A673 (cell line): Measurements from ENCODE around the gene TREML2. TPM values are rescaled to one million over a fixed set of nuclear protein-coding genes. Genes with fewer than 3 reads are reported as not detected.
"Not testable (repeated sequence)": the region's sequence is repeated elsewhere in the genome, so short reads cannot be mapped to it uniquely, and the experiment has no call there.

Source experiments
- Bru-seq: library from RNA; stranded (reverse); fragments of 400-500 nt; gene quantifications from one replicate; lab custom pipeline; 2021; lab: Mats Ljungman, UMichigan
- BruChase-seq, 2 experiments: library from RNA; stranded (reverse); fragments of 400-500 nt; gene quantifications; one replicate each; lab custom pipeline; 2021; lab: Mats Ljungman, UMichigan
- BruUV-seq: library from RNA; stranded (reverse); fragments of 400-500 nt; replicated peaks from 2 replicates; lab custom pipeline; 2021; lab: Mats Ljungman, UMichigan
- CTCF ChIA-PET: fragments of 300-600 bp; sonication (Branson Sonifier 250); formaldehyde crosslinking; loops from one replicate; lab custom pipeline; 2022; ENCODE audit warnings: antibody characterized with exemption; lab: Charles Lee
- POLR2A ChIA-PET: fragments of 300-600 bp; sonication (Branson Sonifier 250); formaldehyde crosslinking; loops from one replicate; lab custom pipeline; 2022; ENCODE audit warnings: antibody characterized with exemption; ENCODE audit not compliant: low non-redundant PET; lab: Charles Lee
- DNase-seq: peaks from one replicate; pipeline ENCODE4 v3.0.0-alpha.2; 2015; ENCODE audit warnings: low spot score
- H3K27ac ChIP-seq: fragments of 200-600 bp; sonication (generic); 2 replicates; pipeline ENCODE4 v1.5.1; 2016; ENCODE audit warnings: mixed run types, low read depth, mild to moderate bottlenecking, mixed read lengths, antibody characterized with exemption, low read length; ENCODE audit not compliant: poor library complexity, severe bottlenecking
- H3K27me3 ChIP-seq: fragments of 200-600 bp; sonication (generic); replicated peaks from 2 replicates; pipeline ENCODE4 v1.6.1; 2017; ENCODE audit warnings: mixed run types, low read depth, mild to moderate bottlenecking, mixed read lengths, antibody characterized with exemption, low read length; ENCODE audit not compliant: insufficient read depth, poor library complexity
- H3K36me3 ChIP-seq: fragments of 200-600 bp; sonication (generic); 2 replicates; pipeline ENCODE4 v1.6.1; 2016; ENCODE audit warnings: mixed run types, mild to moderate bottlenecking, mixed read lengths, antibody characterized with exemption, low read length; ENCODE audit not compliant: insufficient read depth, poor library complexity, severe bottlenecking
- H3K4me1 ChIP-seq: fragments of 200-600 bp; sonication (generic); 2 replicates; pipeline ENCODE4 v1.6.1; 2017; ENCODE audit warnings: mixed run types, mild to moderate bottlenecking, mixed read lengths, antibody characterized with exemption, low read length; ENCODE audit not compliant: insufficient read depth, poor library complexity, severe bottlenecking
- H3K4me3 ChIP-seq: fragments of 200-600 bp; sonication (generic); 2 replicates; pipeline ENCODE4 v1.5.1; 2016; ENCODE audit warnings: low read depth, mixed run types, mild to moderate bottlenecking, mixed read lengths, low read length; ENCODE audit not compliant: poor library complexity, severe bottlenecking
- H3K9me3 ChIP-seq: fragments of 200-600 bp; sonication (generic); 2 replicates; pipeline ENCODE4 v1.6.1; 2016; ENCODE audit warnings: mixed run types, low read depth, mild to moderate bottlenecking, mixed read lengths, antibody characterized with exemption, low read length; ENCODE audit not compliant: poor library complexity, severe bottlenecking
- CTCF ChIP-seq: fragments of 300-800, 200-600 bp; sonication (generic); conservative IDR thresholded peaks from 2 replicates; pipeline ENCODE4 v1.5.1; 2017; ENCODE audit warnings: low read depth, mild to moderate bottlenecking, antibody characterized with exemption, low read length, moderate library complexity, mixed read lengths
- EZH2 ChIP-seq: fragments of 200-600 bp; sonication (generic); IDR thresholded peaks from 2 replicates; pipeline ENCODE4 v1.6.1; 2017; ENCODE audit warnings: borderline replicate concordance, low read depth, mild to moderate bottlenecking, mixed read lengths, antibody characterized with exemption, low read length; ENCODE audit not compliant: poor library complexity, severe bottlenecking
- intact Hi-C: fragments of 100-400 bp; cut with micrococcal nuclease; formaldehyde crosslinking; loops from one replicate; pipeline ENCODE4 v1.10.0; 2022; ENCODE audit not compliant: unreplicated experiment
- long read RNA-seq: library from polyadenylated mRNA; stranded (forward); transcript quantifications from one replicate; pipeline ENCODE4 v2.0.0, GENCODE V29; 2022
- total RNA-seq: library from RNA; stranded (reverse); gene quantifications from 2 replicates; pipeline ENCODE4 v1.2.3, GENCODE V29; 2021

Gene TREML2
- total RNA-seq, result not detected in 2 replicates
- Bru-seq, nascent RNA, result not detected
- BruChase-seq, experiment 1, labeled RNA remaining after a 2-hour chase, result not detected
- not detected for BruChase-seq, experiment 2, labeled RNA remaining after a 6-hour chase
- long read RNA-seq, result 0 reads

DNA sequence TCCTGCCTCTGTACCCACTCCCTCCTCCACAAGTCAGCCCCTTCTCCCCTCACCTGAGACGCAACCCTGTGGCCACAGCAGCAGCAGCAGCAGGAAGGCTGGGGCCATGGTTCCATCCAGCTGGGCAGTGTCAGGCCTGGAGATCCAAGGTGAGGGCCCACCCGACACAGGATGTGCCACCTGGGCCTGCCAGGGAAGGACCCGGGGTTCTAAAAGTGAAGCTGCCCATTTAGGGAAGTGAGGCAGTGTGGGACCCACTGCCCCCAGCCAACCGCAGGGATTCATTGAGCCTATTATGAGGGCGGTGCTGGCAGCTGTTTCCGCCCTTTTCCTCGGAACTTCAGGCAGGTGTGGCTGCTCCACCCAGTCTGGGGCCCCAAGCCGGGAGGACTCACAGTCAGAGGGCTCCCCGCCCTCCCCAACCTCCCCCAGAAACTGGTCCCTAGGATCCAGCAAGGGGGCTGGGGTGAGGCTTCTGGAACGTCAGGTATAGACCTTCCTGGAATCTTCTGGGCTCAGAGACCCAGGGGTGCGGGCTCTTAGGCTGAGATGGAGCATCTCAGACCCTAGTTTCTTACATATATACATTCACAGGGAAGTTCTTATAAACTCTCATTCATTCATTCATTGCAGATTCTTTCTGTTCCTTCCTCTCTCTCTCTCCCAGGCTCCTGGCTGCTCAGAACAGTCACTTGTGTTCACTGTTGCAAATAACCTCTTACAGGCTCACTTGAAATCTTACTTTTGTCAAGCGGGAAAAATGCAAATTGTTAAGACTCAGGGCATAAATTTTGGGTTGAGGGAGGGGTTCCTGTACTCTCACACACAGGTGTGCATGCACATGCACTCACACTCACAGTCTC is at the start of gene TREML2:
Gene TREML2 (minus strand): TSS at position 249 of the 863 bp plus-strand sequence. CDS start 141 bp downstream, at position 108.
- intact Hi-C loops, result no loop called here
- no TSS peak for BruUV-seq
- H3K4me1 ChIP-seq, result peaks cover 11% of the 10 kb centered on the region
- no peak within 1 kb of the TSS for H3K27ac ChIP-seq
- H3K27me3 ChIP-seq, result peaks cover 12% of the 10 kb centered on the region
- H3K36me3 ChIP-seq, result no peaks in the 10 kb centered on the region
- ChIA-PET POLR2A (no interaction called here), CTCF (no interaction called here)
- TF ChIP-seq CTCF, result no peak
- TF ChIP-seq EZH2, result no peak
- H3K9me3 ChIP-seq, result no peaks in the 10 kb centered on the region
- DNase-seq, result no peak
- H3K4me3 ChIP-seq, result no peak within 1 kb of the TSS

DNA sequence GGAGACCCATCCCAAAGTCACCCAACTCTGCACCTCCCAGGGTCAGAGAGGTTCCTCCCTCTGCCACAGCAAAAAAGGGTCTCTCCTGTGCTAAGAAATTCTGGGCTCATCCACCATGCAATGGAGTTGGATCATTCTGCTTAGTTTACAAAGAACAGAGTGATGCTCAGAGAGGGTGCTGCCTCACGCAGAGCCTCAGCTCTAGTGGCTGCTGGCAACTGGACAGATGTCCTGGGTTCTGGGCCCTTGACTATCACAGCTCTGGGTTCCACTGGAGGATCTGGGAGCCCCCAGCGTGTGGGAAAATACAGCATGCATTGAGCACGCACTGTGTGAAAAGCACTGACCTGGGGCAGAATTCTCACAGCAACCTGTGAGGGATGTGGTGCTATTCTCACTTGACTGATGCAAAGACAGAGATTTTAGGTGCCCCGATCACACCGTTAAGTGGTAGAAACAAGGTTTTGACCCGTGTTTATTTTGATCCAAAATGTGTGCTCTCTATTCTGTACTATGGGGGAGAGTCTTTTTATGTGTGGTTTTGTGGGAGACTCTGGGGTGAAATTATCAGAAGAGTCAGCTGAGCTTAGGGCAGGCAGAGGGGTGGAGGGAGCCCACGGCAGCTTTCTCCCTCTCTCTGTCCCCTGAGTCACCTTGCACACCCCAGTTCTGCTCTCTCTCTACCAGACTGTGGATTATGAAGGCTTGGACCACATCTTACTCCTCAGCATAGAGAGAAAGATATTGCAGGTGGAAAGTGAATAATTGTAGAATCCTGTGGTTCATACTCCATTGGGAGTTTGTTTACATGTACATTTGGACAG is 47.1 kb upstream of the TREML2 start:
- Histone ChIP-seq H3K27me3 (peaks cover 3% of the 10 kb centered on the region), H3K4me3 (no peak overlapping the region), H3K27ac (no peak overlapping the region), H3K36me3 (no peaks in the 10 kb centered on the region), H3K9me3 (no peaks in the 10 kb centered on the region), H3K4me1 (no peaks in the 10 kb centered on the region)
- intact Hi-C loops, result no loop called here
- ChIA-PET CTCF (interaction anchor here (0.6 kb wide), 1 partner anchor 39 kb away, joined by 3 read pairs; no protein-coding TSS in a partner anchor), POLR2A (interaction anchor here (0.6 kb wide), 1 partner anchor 87 kb away, joined by 4 read pairs; no protein-coding TSS in a partner anchor)
- TF ChIP-seq CTCF (no peak), EZH2 (no peak)
- DNase-seq, result no peak
- no TSS peak for BruUV-seq

GRCh38 chr6:41247288-41247865 is 46.4 kb upstream of the TREML2 start:
- H3K27me3 ChIP-seq, result peaks cover 8% of the 10 kb centered on the region
- intact Hi-C loops, result no loop called here
- no peak overlapping the region for H3K4me3 ChIP-seq
- CTCF ChIA-PET, result interaction anchor here (0.6 kb wide), 1 partner anchor 40 kb away, joined by 3 read pairs; no protein-coding TSS in a partner anchor
- TF ChIP-seq EZH2, result no peak
- TF ChIP-seq CTCF, result no peak
- BruUV-seq, result no TSS peak
- no peaks in the 10 kb centered on the region for H3K36me3 ChIP-seq
- no peak overlapping the region for H3K27ac ChIP-seq
- H3K4me1 ChIP-seq, result no peaks in the 10 kb centered on the region
- POLR2A ChIA-PET, result interaction anchor here (0.6 kb wide), 1 partner anchor 87 kb away, joined by 4 read pairs; no protein-coding TSS in a partner anchor
- no peaks in the 10 kb centered on the region for H3K9me3 ChIP-seq
- DNase-seq, result no peak

DNA sequence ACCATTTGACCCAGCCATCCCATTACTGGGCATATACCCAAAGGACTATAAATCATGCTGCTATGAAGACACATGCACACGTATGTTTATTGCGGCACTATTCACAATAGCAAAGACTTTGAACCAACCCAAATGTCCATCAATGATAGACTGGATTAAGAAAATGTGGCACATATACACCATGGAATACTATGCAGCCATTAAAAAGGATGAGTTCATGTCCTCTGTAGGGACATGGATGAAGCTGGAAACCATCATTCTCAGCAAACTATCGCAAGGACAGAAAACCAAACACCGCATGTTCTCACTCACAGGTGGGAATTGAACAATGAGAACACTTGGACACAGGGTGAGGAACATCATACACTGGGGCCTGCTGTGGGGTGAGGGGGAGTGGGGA is 45.6 kb upstream of the TREML2 start:
- CTCF ChIA-PET, H3K4me3 ChIP-seq, H3K9me3 ChIP-seq, H3K4me1 ChIP-seq, POLR2A ChIA-PET, H3K36me3 ChIP-seq, H3K27ac ChIP-seq, intact Hi-C loops, BruUV-seq, DNase-seq: not testable (repeated sequence)
- H3K27me3 ChIP-seq, result peaks cover 11% of the 10 kb centered on the region
